NCI-H2107 (cell line): Measurements from ENCODE around the gene SGK1.

Experiments
- DNase-seq: peaks from one replicate; lab custom pipeline; 2025; lab: John Stamatoyannopoulos, UW

SGK1 gene

GRCh38 chr6:134171517-134171916 is 146.4 kb downstream of the SGK1 start:
- DNase-seq: no peak

DNA sequence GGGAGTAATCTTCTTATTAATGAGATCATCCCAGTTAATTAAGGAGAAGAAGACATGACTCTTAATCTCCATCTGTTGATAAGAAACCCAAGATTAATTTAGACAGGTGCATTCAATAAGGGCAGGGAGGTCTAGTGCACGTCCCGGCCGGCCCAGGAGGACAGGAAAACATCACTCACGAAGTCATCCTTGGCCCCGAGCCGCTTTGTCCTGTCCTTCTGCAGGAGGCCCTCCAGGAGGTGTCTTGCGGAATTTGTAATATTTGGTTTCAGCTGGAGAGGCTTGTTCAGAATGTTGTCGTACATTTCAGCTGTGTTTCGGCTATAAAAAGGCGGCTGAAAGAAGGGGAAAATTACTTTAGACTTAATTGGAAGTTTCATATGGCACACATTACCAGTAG is 147.1 kb downstream of the SGK1 start:
- DNase-seq: no peak

DNA sequence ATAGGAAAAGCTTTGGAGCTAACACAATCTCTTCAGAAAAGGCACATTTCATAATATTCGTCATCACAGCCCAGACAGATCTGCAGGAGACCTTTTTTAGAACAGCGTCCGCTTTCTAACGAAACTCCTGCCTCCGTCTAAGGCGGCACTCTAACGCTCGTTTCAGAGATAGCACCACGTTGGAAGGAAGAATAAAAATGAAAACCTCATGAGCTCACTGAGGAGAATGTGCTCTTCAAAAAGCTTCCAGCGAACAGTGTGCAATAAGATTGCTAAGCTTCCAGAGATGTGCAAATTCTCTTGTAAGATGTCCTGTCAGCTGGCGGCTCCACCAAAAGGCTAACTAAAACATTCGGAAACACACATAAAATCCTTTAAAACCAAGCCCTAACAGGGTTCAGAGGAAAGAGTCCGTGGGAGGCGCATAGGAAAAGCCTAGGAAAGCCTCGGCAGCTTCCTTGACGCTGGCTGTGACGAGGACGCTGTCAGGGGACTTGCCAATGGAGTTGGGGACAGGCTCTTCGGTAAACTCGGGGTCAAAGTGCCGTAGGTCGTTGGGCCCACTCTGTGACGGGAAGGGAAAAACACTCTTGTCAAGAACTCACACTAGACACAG is 147.9 kb downstream of the SGK1 start:
- DNase-seq: no peak

GRCh38 chr6:134168590-134169208 is 149.2 kb downstream of the SGK1 start:
- DNase-seq: no peak

GRCh38 chr6:134166511-134167261 is 151.2 kb downstream of the SGK1 start:
- DNase-seq: no peak

DNA sequence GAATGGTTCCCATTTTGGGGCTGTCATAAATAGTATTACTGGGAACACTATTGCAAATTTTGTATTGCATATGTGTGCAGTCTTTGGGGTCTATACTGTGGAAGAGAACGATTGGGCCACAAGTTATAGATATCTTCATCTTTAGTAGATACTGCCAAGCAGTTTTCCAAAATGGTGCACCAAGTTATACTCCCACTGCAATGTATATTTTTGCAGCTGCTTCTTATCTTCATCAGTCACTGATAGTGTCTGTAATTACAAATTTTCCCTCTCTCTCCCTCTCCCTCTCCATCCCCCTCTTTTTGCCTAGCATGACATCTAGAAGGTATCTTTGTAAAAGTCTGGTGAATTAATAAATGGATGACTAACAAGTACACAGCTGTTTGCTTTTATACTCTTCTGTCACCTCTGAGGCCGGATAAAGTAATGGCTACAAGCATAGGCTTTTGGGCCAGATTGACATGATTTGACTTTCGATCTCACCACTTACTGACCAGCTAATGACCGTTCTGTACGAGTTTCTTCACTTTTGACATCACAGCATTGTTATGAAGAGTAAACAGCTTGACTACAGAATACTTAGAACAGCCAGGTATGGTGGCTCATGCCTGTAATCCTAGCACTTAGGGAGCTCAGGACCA is 152.2 kb downstream of the SGK1 start:
- no peak for DNase-seq

DNA sequence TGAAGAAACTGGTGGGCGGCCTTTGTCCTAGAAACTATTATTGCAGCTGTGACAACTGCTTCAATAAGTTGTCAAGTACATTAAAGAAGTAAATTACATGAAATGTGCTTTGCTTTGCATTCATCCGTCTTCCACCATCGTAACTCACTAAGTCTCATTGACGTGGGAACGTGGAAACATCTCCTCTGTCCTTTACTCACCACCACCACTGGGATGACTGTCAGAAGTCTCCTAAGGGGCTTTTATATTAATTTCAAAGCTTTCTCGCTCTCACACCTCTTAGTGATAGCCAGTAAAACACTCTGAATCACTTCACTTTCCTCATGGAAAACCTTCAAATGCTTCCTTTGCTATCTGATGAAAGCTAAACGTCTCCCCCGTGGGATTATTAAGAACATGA is 153.6 kb downstream of the SGK1 start:
- DNase-seq: no peak

GRCh38 chr6:134162932-134163331 is 155.0 kb downstream of the SGK1 start:
- DNase-seq: no peak

DNA sequence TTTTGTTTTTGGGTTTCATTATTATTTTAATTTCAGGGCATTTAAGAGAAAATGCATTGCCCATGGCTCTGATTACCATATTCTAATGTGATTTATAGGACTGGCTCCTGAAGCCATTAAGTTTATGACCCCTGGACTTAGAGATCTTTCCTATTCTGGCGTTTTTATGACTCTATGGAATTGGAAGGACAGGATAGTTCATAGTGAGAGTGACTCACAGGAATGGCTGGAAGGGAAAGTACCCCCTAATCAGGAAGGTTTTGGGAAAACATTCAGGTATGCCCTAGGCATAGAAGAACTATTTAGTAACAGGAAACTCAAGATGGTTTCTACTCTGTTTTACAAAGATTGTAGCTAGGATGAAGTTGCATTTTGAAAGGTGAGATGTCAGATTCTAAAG is 156.9 kb downstream of the SGK1 start:
- DNase-seq: no peak

GRCh38 chr6:134152767-134153485 is 165.0 kb downstream of the SGK1 start:
- no peak for DNase-seq

DNA sequence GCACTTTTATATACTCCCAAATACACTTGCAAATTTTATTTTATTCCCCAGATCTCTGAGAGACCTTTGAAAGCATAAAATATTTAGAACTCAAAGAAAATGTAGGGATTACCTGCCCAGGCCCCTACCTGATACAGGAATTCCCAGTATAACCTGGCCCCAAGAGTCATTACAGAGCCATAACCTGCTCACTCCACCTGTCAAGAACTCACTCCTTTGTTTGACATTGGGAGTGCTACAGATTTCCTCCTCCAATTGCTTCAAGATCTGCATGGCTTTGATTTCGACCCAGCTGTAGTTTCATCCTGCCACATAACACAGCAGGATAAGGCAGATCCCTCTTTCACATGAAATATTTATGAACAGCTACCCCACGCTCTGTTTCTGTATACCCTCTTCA is 169.3 kb downstream of the SGK1 start:
- DNase-seq: no peak

DNA sequence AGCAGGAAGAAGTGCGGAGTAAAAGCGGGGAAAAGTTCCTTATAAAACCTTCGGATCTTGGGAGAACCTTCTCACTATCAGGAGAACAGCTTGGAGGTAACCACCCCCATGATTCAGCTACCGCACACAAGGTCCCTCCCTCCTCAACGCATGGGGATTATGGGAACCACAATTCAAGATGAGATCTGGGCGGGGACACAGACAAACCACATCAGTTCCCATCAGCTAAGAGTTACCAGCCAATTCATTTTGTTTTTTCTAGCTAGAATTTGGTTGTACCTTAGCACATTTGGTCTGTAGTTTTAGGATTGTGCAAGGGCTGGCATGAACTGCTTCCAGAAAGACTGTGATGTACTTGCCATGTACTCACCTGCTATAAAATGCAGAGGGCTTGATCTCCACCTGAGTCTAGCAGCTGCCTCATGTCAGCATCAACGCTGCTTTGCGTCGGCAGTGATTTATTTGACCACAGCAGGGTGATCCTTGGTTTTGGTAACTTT is 170.8 kb downstream of the SGK1 start:
- no peak for DNase-seq

GRCh38 chr6:134146268-134147033 is 171.5 kb downstream of the SGK1 start:
- DNase-seq: no peak

GRCh38 chr6:134145786-134146185 is 172.1 kb downstream of the SGK1 start:
- DNase-seq: no peak

DNA sequence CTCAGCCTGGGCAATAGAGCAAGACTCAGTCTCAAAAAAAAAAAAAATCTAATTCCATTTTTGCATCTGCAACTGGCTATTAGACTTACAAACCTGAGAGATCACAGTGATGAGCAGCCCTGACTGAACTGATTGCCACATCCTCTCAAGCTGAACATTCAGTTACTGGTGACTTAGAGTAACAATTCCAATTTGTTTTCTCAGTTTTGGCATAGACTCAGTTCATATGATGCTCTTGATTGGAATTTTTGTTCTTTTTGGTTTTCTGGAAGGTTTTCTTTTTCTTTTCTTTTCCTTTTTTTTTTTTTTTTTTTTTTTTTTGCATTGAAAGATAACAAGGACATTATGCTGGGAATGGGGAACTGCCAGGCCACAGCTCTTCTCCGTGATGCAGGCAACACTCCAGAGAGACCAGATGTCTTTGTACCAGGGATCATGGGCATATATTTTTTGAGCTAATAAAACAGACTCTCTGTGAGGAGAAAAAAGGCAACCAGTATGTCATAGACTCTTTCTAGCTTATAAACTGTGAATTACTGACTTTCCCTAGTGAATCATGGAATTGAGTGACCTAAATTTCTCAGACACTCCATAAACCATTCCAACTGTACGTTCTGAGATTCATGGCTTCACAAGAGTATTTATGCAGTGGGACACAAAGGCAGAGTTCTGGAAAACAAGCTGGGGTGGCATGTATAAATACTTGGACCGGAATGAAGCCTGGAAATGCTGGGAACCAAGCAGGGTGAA is 179.5 kb downstream of the SGK1 start:
- DNase-seq: no peak

DNA sequence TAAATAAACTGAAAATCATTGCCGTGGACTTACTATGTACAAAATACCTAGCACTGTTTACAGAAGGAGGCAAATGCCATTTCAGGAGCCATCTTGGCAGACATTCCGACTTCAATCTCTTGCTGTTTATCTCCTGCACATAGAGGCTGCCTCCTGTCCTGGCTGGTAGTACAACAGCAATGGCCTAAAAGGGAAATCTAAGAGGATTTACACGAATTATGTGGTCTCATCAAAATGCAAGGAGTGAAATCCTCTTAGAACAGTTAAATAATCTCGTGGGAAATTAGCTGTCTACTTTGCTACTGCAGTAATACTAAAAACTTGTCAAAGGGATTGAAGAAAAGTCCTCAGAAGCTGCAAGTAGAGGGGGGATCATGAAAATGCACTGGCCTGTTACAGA is 183.3 kb downstream of the SGK1 start:
- DNase-seq: no peak

DNA sequence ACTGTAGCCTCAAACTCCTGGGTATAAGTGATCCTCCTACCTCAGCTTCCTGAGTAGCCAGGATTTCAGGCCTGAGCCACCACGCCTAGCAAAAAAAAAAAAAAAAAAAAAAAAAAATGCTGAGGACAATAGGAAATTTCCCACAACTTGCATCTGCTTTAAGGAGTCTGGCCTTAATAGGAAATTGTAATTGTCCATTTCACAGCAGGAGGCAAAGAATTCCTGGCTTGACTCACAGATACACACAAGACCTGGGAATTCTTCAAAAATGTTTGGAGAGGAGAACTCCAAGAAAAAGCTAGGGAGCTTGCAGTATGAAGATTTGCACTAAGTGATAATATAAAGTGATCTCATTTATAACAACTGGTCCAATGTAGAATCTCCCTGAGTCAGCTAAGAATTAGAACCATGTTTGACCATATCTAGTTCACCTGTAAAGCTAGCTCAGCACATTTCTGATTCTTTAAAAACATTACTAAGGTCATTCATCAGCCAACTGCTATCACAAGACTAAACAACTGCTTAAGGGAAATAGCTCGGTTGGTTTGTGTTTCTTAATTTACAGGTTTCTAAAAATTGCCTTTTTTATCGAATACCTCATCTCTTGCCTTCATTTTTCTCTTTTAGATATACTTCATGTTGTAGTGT is 185.3 kb downstream of the SGK1 start:
- DNase-seq: no peak

DNA sequence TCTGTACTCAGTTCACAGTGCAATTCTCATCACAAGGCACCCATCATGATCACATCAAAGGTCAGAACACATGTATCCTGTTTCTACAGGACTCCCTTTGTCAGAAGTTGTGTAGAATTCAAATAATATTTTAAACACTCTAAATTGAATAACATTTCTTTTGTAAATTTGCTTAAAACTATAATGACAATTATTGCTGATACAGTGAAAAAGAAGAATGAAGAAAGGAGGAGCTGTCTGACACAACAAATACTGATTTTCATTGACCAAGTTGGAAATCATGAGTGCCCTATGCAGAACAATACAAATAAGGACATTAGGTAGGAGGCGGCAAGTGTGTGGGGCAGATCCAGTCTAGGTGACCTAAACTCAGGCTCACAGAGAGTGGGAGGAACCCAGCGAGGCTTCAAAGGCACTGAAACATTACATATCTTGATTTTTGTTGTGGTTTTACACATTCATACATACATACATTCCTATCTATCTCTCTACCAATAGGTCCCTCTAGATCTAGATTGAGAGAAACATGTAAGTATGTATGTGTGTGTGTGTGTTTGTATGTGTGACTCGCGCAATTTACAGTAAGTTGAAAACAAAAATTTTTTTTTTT is 186.3 kb downstream of the SGK1 start:
- no peak for DNase-seq

GRCh38 chr6:134128146-134128545 is 189.8 kb downstream of the SGK1 start:
- DNase-seq: no peak
